K562 (cell line): Measurements from ENCODE around the gene DMAC2L. TPM values are rescaled to one million over a fixed set of nuclear protein-coding genes. Genes with fewer than 3 reads are reported as not detected.

Source experiments
- BRCA1 ChIP-seq, 2 experiments: fragments of 450-650 bp in 1 of 2; sonication (generic) in 1 of 2; formaldehyde crosslinking in 1 of 2; IDR thresholded peaks; 2 replicates each; pipeline versions ENCODE4 v1.5.0 to v1.6.1; 2017 to 2020; ENCODE audit warnings: mild to moderate bottlenecking in 1 of 2, missing genetic modification reagents in 1 of 2
- CBFA2T3 ChIP-seq: fragments of 450-650 bp; IDR thresholded peaks from 2 replicates; pipeline ENCODE4 v1.6.1; 2017
- CBFB ChIP-seq: sonication (generic); formaldehyde crosslinking; IDR thresholded peaks from 2 replicates; pipeline ENCODE4 v1.4.0; 2020; ENCODE audit warnings: mild to moderate bottlenecking, missing genetic modification reagents
- CHD1 ChIP-seq: fragments of 200-600 bp; sonication (generic); IDR thresholded peaks from one replicate; pipeline ENCODE4 v1.6.1; 2012; ENCODE audit warnings: mild to moderate bottlenecking, moderate library complexity, low read length, inconsistent platforms
- E2F1 ChIP-seq: sonication (generic); formaldehyde crosslinking; IDR thresholded peaks from 2 replicates; pipeline ENCODE4 v1.8.1; 2023; ENCODE audit warnings: mild to moderate bottlenecking, missing genetic modification reagents, moderate library complexity
- MBD1 ChIP-seq: fragments of 250-450 bp; sonication (Bioruptor Pico); IDR thresholded peaks from 2 replicates; pipeline ENCODE4 v1.8.0; 2022; ENCODE audit warnings: inconsistent platforms
- MCM2 ChIP-seq: fragments of 450-650 bp; IDR thresholded peaks from 2 replicates; pipeline ENCODE4 v1.6.1; 2017; ENCODE audit warnings: low read depth, mild to moderate bottlenecking
- MYC ChIP-seq, 2 experiments: fragments of 250-450 bp in 1 of 2; sonication (Bioruptor Pico) in 1 of 2; IDR thresholded peaks; 2 replicates each; pipeline versions ENCODE4 v1.5.1 to v1.6.1; 2012 to 2021; ENCODE audit warnings: low read depth in 2 of 2, borderline replicate concordance in 1 of 2, improper control_type of control experiment in 1 of 2, low read length in 1 of 2, mild to moderate bottlenecking in 1 of 2, moderate library complexity in 1 of 2
- NFIX ChIP-seq: fragments of 250-450 bp; sonication (Bioruptor Pico); IDR thresholded peaks from 2 replicates; pipeline ENCODE4 v1.4.0; 2020; ENCODE audit warnings: low read depth, mild to moderate bottlenecking, moderate library complexity
- NFRKB ChIP-seq: fragments of 450-650 bp; IDR thresholded peaks from 2 replicates; pipeline ENCODE4 v1.6.1; 2016; ENCODE audit warnings: low read depth
- PREB ChIP-seq: sonication (generic); formaldehyde crosslinking; IDR thresholded peaks from 2 replicates; pipeline ENCODE4 v1.8.1; 2023; ENCODE audit warnings: mild to moderate bottlenecking, missing genetic modification reagents
- SAFB2 ChIP-seq: fragments of 200-400 bp; formaldehyde crosslinking; IDR thresholded peaks from 2 replicates; pipeline ENCODE4 v1.6.1; 2018; ENCODE audit warnings: borderline replicate concordance, low read length, low read depth, moderate library complexity; ENCODE audit not compliant: severe bottlenecking
- SNRNP70 ChIP-seq: fragments of 200-400 bp; formaldehyde crosslinking; optimal IDR thresholded peaks from 2 replicates; pipeline ENCODE3; 2017; ENCODE audit warnings: low read depth, low read length
- TAF1 ChIP-seq: IDR thresholded peaks from 2 replicates; pipeline ENCODE4 v1.6.1; 2011; ENCODE audit warnings: mild to moderate bottlenecking, low read length, moderate library complexity; ENCODE audit not compliant: insufficient read depth, control insufficient read depth, severe bottlenecking; ENCODE audit errors: extremely low read depth
- TRIM25 ChIP-seq: fragments of 450-650 bp; IDR thresholded peaks from 2 replicates; pipeline ENCODE4 v1.7.0; 2016; ENCODE audit warnings: borderline replicate concordance
- U2AF1 ChIP-seq: fragments of 200-400 bp; formaldehyde crosslinking; optimal IDR thresholded peaks from 2 replicates; pipeline ENCODE3; 2017; ENCODE audit warnings: mild to moderate bottlenecking, low read depth, low read length, moderate library complexity
- YY1 ChIP-seq, 3 experiments: IDR thresholded peaks; 2 replicates each; pipeline ENCODE4 v1.6.1; 2011; ENCODE audit warnings: low read length in 2 of 3, mild to moderate bottlenecking in 2 of 3, moderate library complexity in 2 of 3, borderline replicate concordance in 1 of 3, control low read depth in 1 of 3, low read depth in 1 of 3; ENCODE audit not compliant: insufficient read depth in 3 of 3, insufficient replicate concordance in 2 of 3, control insufficient read depth in 1 of 3, insufficient read length in 1 of 3; ENCODE audit errors: extremely low read depth in 1 of 3
- ZNF121 ChIP-seq: sonication (generic); formaldehyde crosslinking; conservative IDR thresholded peaks from 2 replicates; pipeline ENCODE4 v1.8.0; 2022; ENCODE audit warnings: missing genetic modification reagents
- ZNF436 ChIP-seq: fragments of 250-450, 450-650 bp; sonication (Bioruptor Pico); formaldehyde crosslinking; IDR thresholded peaks from 2 replicates; pipeline ENCODE4 v1.7.0; 2020; ENCODE audit warnings: mild to moderate bottlenecking
- polyA plus RNA-seq, 8 experiments: library from polyadenylated mRNA; depleted of rRNA in 4 of 8; stranded (reverse) in 5 of 8; unstranded in 3 of 8; fragments of >200 nt; fragmentation: Nextera tagmentation in 2 of 8; fragmentation: Illumina TruSeq in 1 of 8; extraction: Ambion mirVana in 2 of 8; extraction: Trizol in 1 of 8; gene quantifications; 2 replicates each; pipeline versions ENCODE4 v1.2.1 to v1.2.3, GENCODE V29; 2011 to 2014; ENCODE audit warnings: inconsistent platforms in 1 of 8, missing spikeins in 1 of 8
- total RNA-seq, 7 experiments: library from RNA; depleted of rRNA in 6 of 7; stranded (reverse); fragments of >200 nt in 6 of 7; fragmentation: Illumina TruSeq in 2 of 7; extraction: Trizol in 2 of 7; gene quantifications; 2 replicates each; pipeline versions ENCODE4 v1.2.1 to v1.2.3, GENCODE V29; 2011 to 2021; ENCODE audit warnings: low replicate concordance in 1 of 7
- TF ChIP-seq, protein P1 (sequence below): sonication (generic); formaldehyde crosslinking; IDR thresholded peaks from 2 replicates; pipeline ENCODE4 v1.8.0; 2022; ENCODE audit warnings: missing genetic modification reagents, mild to moderate bottlenecking, moderate library complexity, borderline replicate concordance

The DMAC2L gene
- total and polyA plus RNA-seq, 9 of the 15 experiments (the other 6 are each of a cell fraction or from before 2014, with no cell fraction given), result 4.0 to 37.2 (median 9.3) TPM

GRCh38 chr14:50321009-50321660 lies 9.0 kb downstream of the DMAC2L start (continued):
- peak; percentile 51 for TF ChIP-seq CBFA2T3
- no peak for TF ChIP-seq ZNF121 (CRISPR knock-in tag)
- TF ChIP-seq NFRKB, result no peak
- TF ChIP-seq BRCA1 (IDR thresholded peaks at IDR 0.05), result no peak
- TF ChIP-seq BRCA1 (CRISPR knock-in tag; IDR thresholded peaks at IDR 0.05), result no peak
- no peak for TF ChIP-seq PREB (CRISPR knock-in tag)
- TF ChIP-seq, protein P1, sequence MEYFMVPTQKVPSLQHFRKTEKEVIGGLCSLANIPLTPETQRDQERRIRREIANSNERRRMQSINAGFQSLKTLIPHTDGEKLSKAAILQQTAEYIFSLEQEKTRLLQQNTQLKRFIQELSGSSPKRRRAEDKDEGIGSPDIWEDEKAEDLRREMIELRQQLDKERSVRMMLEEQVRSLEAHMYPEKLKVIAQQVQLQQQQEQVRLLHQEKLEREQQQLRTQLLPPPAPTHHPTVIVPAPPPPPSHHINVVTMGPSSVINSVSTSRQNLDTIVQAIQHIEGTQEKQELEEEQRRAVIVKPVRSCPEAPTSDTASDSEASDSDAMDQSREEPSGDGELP (CRISPR knock-in tag), result no peak
- TF ChIP-seq NFIX, result no peak
- TF ChIP-seq SAFB2, result no peak
- TF ChIP-seq MYC (IDR thresholded peaks at IDR 0.05; ENCODE audit: low read depth, low read length), result no peak
- TF ChIP-seq MYC (CRISPR knock-in tag; IDR thresholded peaks at IDR 0.05; ENCODE audit: borderline replicate concordance, low read depth), result no peak
- TF ChIP-seq ZNF436 (CRISPR knock-in tag), result no peak
- TF ChIP-seq YY1 (IDR thresholded peaks at IDR 0.05; ENCODE audit: borderline replicate concordance in 1 of 3, control insufficient read depth in 1 of 3, extremely low read depth in 1 of 3, insufficient read depth in 3 of 3, insufficient read length in 1 of 3, insufficient replicate concordance in 2 of 3, low read depth in 1 of 3, low read length in 2 of 3), result no peak
- TF ChIP-seq MBD1 (CRISPR knock-in tag), result no peak
- TF ChIP-seq E2F1 (CRISPR knock-in tag), result no peak
- no peak for TF ChIP-seq U2AF1
- TF ChIP-seq MCM2, result no peak
- TF ChIP-seq SNRNP70, result no peak
- no peak for TF ChIP-seq CHD1
- TF ChIP-seq TAF1, result no peak
- TF ChIP-seq CBFB (CRISPR knock-in tag), result no peak
- TF ChIP-seq TRIM25, result no peak
